Right atrium auricular region (tissue), 2 donors: ENCODE data around the gene FAM98B. TPM values are rescaled to one million over a fixed set of nuclear protein-coding genes. Genes with fewer than 3 reads are reported as not detected.

Experiments used
- DNase-seq: peaks from one replicate; pipeline ENCODE4 v3.0.0-alpha.2; 2019; ENCODE audit warnings: low spot score
- H3K27ac ChIP-seq, 2 donors: fragments of 200-600 bp; sonication (generic); 1 replicate in 1 of 2; 2 replicates in 1 of 2; pipeline ENCODE4 v1.5.1; 2016 to 2019
- H3K27me3 ChIP-seq, 2 donors: fragments of 200-600 bp; sonication (generic); one replicate each; pipeline versions ENCODE4 v1.5.1 to v1.6.0; 2017 to 2019
- H3K36me3 ChIP-seq: fragments of 200-600 bp; sonication (generic); one replicate; pipeline ENCODE4 v1.5.1; 2016
- H3K4me1 ChIP-seq, 2 donors: fragments of 200-600 bp; sonication (generic); one replicate each; pipeline versions ENCODE4 v1.5.1 to v1.6.0; 2017 to 2019
- H3K4me3 ChIP-seq, 2 donors: fragments of 200-600 bp; sonication (generic); 1 replicate in 1 of 2; 2 replicates in 1 of 2; pipeline ENCODE4 v1.5.1; 2017 to 2019; ENCODE audit warnings: mild to moderate bottlenecking in 1 of 2, moderate library complexity in 1 of 2
- H3K9me3 ChIP-seq, 2 donors: fragments of 200-600 bp; sonication (generic); one replicate each; pipeline ENCODE4 v1.5.1; 2019
- CTCF ChIP-seq, 2 donors: fragments of 200-600 bp; sonication (generic); IDR thresholded peaks; one replicate each; pipeline ENCODE4 v1.5.1; 2019; ENCODE audit warnings: antibody characterized with exemption in 2 of 2
- total RNA-seq, 2 donors: library from RNA; depleted of rRNA; stranded (reverse); fragments of >200 nt; gene quantifications; one replicate each; pipeline ENCODE4 v1.1.0, GENCODE V29; 2016

FAM98B gene
- total RNA-seq, 2 donors from 2014 or later: 9.8 to 13.4 TPM

- Histone ChIP-seq H3K27ac (no peak overlapping the region), H3K36me3 (no peaks in the 10 kb centered on the region), H3K9me3 (no peaks in the 10 kb centered on the region), H3K4me1 (no peaks in the 10 kb centered on the region), H3K27me3 (no peaks in the 10 kb centered on the region), H3K4me3 (no peak overlapping the region)
- TF ChIP-seq CTCF (IDR thresholded peaks at IDR 0.05): no peak
- DNase-seq: no peak
These were observed 10.7 kb downstream of the FAM98B start for GRCh38 chr15:38464675-38465074.

- H3K27me3 ChIP-seq: no peaks in the 10 kb centered on the region
- H3K36me3 ChIP-seq: peaks cover 20% of the 10 kb centered on the region
- no peak overlapping the region for H3K27ac ChIP-seq
- no peak for DNase-seq
- no peaks in the 10 kb centered on the region for H3K4me1 ChIP-seq
- H3K9me3 ChIP-seq: no peaks in the 10 kb centered on the region
- H3K4me3 ChIP-seq: no peak overlapping the region
- no peak for TF ChIP-seq CTCF (IDR thresholded peaks at IDR 0.05)
These were observed 16.9 kb downstream of the FAM98B start for GRCh38 chr15:38470816-38471215.

- H3K27ac ChIP-seq: no peak overlapping the region
- DNase-seq: no peak
- no peaks in the 10 kb centered on the region for H3K9me3 ChIP-seq
- H3K36me3 ChIP-seq: peaks cover 20% of the 10 kb centered on the region
- TF ChIP-seq CTCF (IDR thresholded peaks at IDR 0.05): no peak
- no peak overlapping the region for H3K4me3 ChIP-seq
- H3K27me3 ChIP-seq: no peaks in the 10 kb centered on the region
- no peaks in the 10 kb centered on the region for H3K4me1 ChIP-seq
These were observed 18.0 kb downstream of the FAM98B start for GRCh38 chr15:38471974-38472373.

- H3K4me3 ChIP-seq: no peak overlapping the region
- H3K9me3 ChIP-seq: no peaks in the 10 kb centered on the region
- no peak for DNase-seq
- H3K4me1 ChIP-seq: no peaks in the 10 kb centered on the region
- no peaks in the 10 kb centered on the region for H3K27me3 ChIP-seq
- TF ChIP-seq CTCF (IDR thresholded peaks at IDR 0.05): peak in 1 of 2 donors; percentile 75
- H3K36me3 ChIP-seq: peaks cover 29% of the 10 kb centered on the region
- H3K27ac ChIP-seq: no peak overlapping the region
These were observed 20.3 kb downstream of the FAM98B start for GRCh38 chr15:38474155-38474757.

GRCh38 chr15:38475361-38475760 is 21.4 kb downstream of the FAM98B start:
- no peak for TF ChIP-seq CTCF (IDR thresholded peaks at IDR 0.05)
- Histone ChIP-seq H3K27ac (no peak overlapping the region), H3K36me3 (peaks cover 29% of the 10 kb centered on the region)

GRCh38 chr15:38476120-38476519 is 22.2 kb downstream of the FAM98B start:
- H3K9me3 ChIP-seq: no peaks in the 10 kb centered on the region
- no peaks in the 10 kb centered on the region for H3K4me1 ChIP-seq
- H3K4me3 ChIP-seq: no peak overlapping the region
- H3K27me3 ChIP-seq: no peaks in the 10 kb centered on the region
- H3K27ac ChIP-seq: no peak overlapping the region
- no peak for TF ChIP-seq CTCF (IDR thresholded peaks at IDR 0.05)
- no peak for DNase-seq
- peaks cover 29% of the 10 kb centered on the region for H3K36me3 ChIP-seq

More at GRCh38 chr15:38475361-38475760, 21.4 kb downstream of the FAM98B start:
- H3K27me3 ChIP-seq: no peaks in the 10 kb centered on the region
- H3K4me3 ChIP-seq: no peak overlapping the region
- no peaks in the 10 kb centered on the region for H3K9me3 ChIP-seq
- DNase-seq: no peak
- H3K4me1 ChIP-seq: no peaks in the 10 kb centered on the region
